Measurements from ENCODE around the gene CDA.

DNA sequence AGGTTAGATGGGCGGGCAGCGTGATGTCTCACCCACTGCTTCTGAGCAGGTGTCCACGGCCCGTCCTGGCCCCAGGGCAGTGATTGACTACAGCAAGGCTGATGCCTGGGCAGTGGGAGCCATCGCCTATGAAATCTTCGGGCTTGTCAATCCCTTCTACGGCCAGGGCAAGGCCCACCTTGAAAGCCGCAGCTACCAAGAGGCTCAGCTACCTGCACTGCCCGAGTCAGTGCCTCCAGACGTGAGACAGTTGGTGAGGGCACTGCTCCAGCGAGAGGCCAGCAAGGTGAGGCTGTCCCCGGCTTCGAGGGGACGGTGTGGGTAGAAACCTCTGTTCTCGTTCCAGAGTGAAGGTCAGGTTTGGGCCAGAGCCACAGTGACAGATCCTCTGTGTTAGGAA lies 60.0 kb downstream of the CDA start:
- TF ChIP-seq, protein P1, sequence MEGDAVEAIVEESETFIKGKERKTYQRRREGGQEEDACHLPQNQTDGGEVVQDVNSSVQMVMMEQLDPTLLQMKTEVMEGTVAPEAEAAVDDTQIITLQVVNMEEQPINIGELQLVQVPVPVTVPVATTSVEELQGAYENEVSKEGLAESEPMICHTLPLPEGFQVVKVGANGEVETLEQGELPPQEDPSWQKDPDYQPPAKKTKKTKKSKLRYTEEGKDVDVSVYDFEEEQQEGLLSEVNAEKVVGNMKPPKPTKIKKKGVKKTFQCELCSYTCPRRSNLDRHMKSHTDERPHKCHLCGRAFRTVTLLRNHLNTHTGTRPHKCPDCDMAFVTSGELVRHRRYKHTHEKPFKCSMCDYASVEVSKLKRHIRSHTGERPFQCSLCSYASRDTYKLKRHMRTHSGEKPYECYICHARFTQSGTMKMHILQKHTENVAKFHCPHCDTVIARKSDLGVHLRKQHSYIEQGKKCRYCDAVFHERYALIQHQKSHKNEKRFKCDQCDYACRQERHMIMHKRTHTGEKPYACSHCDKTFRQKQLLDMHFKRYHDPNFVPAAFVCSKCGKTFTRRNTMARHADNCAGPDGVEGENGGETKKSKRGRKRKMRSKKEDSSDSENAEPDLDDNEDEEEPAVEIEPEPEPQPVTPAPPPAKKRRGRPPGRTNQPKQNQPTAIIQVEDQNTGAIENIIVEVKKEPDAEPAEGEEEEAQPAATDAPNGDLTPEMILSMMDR (IDR thresholded peaks at IDR 0.05): no peak
- no peak for TF ChIP-seq POLR2A (IDR thresholded peaks at IDR 0.05)

All from thyroid gland (tissue), 4 donors.